ENCODE measurements around the gene C14orf39. TPM values are rescaled to one million over a fixed set of nuclear protein-coding genes. Genes with fewer than 3 reads are reported as not detected.

The C14orf39 gene
- total and polyA plus RNA-seq, 2 of the 8 experiments (the other 6 are each of a cell fraction or from before 2014, with no cell fraction given) = 0.18 to 1.2 TPM

DNA sequence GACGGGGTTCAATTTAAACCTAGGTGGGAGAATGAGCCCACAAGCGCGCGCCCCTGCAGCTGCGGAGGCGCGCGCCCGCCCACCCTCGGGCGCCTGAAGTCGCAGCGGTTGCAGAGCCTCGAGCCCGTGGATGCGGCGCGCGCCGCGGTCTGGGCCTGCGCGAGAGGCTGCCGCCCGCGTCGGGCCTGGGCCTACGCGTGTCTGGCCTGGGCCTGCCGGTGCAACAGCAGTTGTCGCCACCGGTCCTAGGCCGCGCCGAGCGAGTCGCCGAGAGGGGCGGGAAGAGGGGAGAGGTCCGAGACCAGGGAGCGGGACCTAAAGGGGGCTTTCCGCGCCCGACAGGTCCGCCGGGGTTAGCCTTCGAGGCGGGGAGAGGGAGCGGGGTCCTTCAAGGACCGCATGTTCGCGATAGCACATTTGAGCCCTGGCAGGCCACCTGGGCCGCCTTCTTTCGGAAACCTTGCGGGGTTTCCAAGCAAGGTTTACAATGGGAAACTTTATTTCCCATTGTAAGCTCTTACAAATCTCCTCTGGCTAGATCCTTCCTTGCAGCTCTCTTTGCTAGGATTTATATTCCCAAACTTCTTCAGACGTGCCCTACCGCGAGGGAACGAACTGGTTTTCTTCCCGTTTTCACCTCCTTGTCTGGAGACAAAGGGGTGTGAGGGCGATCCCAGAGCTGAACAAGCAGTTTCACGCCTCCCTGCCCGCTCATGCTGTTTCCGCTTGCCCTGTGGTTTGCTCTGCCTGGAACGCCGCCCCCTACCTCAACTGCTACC is 29.8 kb upstream of the C14orf39 start (continued):
- TF ChIP-seq POLR2AphosphoS5 (IDR thresholded peaks at IDR 0.05; ENCODE audit: low read depth, low read length) = peak; percentile 50; the same call in 1 of the 2 replicates
- TF ChIP-seq CBX5 (IDR thresholded peaks at IDR 0.05; ENCODE audit: low read depth, low read length) = no peak
- no peak for TF ChIP-seq CREB1 (IDR thresholded peaks at IDR 0.05)
- TF ChIP-seq, protein P1, sequence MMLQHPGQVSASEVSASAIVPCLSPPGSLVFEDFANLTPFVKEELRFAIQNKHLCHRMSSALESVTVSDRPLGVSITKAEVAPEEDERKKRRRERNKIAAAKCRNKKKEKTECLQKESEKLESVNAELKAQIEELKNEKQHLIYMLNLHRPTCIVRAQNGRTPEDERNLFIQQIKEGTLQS (IDR thresholded peaks at IDR 0.05; ENCODE audit: insufficient read depth, low read depth, low read length) = no peak
- peak; percentile 65; the same call in 1 of the 2 replicates for TF ChIP-seq RBBP5 (IDR thresholded peaks at IDR 0.05; ENCODE audit: borderline replicate concordance, low read depth, low read length)
- no peak for TF ChIP-seq PHF8 (conservative IDR thresholded peaks at IDR 0.05; ENCODE audit: low read depth, low read length)
- TF ChIP-seq BRCA1 (IDR thresholded peaks at IDR 0.05; ENCODE audit: low read depth, low read length) = no peak
- TF ChIP-seq EZH2 (IDR thresholded peaks at IDR 0.05; ENCODE audit: low read depth, low read length, severe bottlenecking) = peak; percentile 73
- no peak for TF ChIP-seq SAP30 (IDR thresholded peaks at IDR 0.05; ENCODE audit: insufficient read depth, insufficient replicate concordance, low read length)
- 0 out of 2 replicates have a peak, but pooled peaks have one; percentile 12 for TF ChIP-seq MAFK (IDR thresholded peaks at IDR 0.05; ENCODE audit: low read depth, low read length)
- TF ChIP-seq BACH1 (IDR thresholded peaks at IDR 0.05; ENCODE audit: low read length) = peak; percentile 10
- TF ChIP-seq, protein P2, sequence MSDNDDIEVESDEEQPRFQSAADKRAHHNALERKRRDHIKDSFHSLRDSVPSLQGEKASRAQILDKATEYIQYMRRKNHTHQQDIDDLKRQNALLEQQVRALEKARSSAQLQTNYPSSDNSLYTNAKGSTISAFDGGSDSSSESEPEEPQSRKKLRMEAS (IDR thresholded peaks at IDR 0.05) = peak; percentile 89
- TF ChIP-seq HDAC2 (IDR thresholded peaks at IDR 0.05; ENCODE audit: borderline replicate concordance in 1 of 2, low read depth in 2 of 2, low read length in 2 of 2) = 0 out of 4 replicates have a peak, but pooled peaks of 1 of the 2 experiments have one; percentile 12
- TF ChIP-seq HDAC6 (IDR thresholded peaks at IDR 0.05; ENCODE audit: low read depth, low read length) = no peak
- TF ChIP-seq TEAD4 (IDR thresholded peaks at IDR 0.05; ENCODE audit: low read depth, low read length) = peak; percentile 2; the same call in 1 of the 2 replicates

Data from H1 (cell line).